ENCODE data around the gene FAM131B.
A peak's percentile ranks its signal among the peaks of the same experiment; 100 is the strongest.

The FAM131B gene

GRCh38 chr7:143387156-143387975 lies 24.9 kb upstream of the FAM131B start:
- H3K36me3 ChIP-seq (ENCODE audit: insufficient read depth, low read length): no peaks in the 10 kb centered on the region
- no peaks in the 10 kb centered on the region for H4K20me1 ChIP-seq (ENCODE audit: insufficient read depth, low read length)
- no peaks in the 10 kb centered on the region for H3K79me2 ChIP-seq (ENCODE audit: insufficient read depth, low read length)

GRCh38 chr7:143385891-143386781 lies 23.6 kb upstream of the FAM131B start:
- no peaks in the 10 kb centered on the region for H4K20me1 ChIP-seq (ENCODE audit: insufficient read depth, low read length)
- no peaks in the 10 kb centered on the region for H3K9me2 ChIP-seq (ENCODE audit: low read depth, low read length)
- no peaks in the 10 kb centered on the region for H3F3A ChIP-seq (ENCODE audit: insufficient read depth, low read length)
- no peaks in the 10 kb centered on the region for H3K4me1 ChIP-seq (ENCODE audit: insufficient read depth, low read length, severe bottlenecking)
- no peak for TF ChIP-seq EZH2 (IDR thresholded peaks at IDR 0.05; ENCODE audit: borderline replicate concordance, low read length)
- TF ChIP-seq CTCF (IDR thresholded peaks at IDR 0.05; ENCODE audit: low read length): no peak
- no peaks in the 10 kb centered on the region for H3K79me2 ChIP-seq (ENCODE audit: insufficient read depth, low read length)
- H3K27ac ChIP-seq (ENCODE audit: low read depth, low read length, poor library complexity, severe bottlenecking): no peak overlapping the region
- no peaks in the 10 kb centered on the region for H3K9me3 ChIP-seq (ENCODE audit: low read length)
- H3K36me3 ChIP-seq (ENCODE audit: insufficient read depth, low read length): no peaks in the 10 kb centered on the region
- H2AFZ ChIP-seq (ENCODE audit: low read length): no peak overlapping the region
- 0 out of 2 replicates have a peak, but pooled peaks cover 4% of the 10 kb centered on the region for H3K27me3 ChIP-seq (ENCODE audit: insufficient read depth, low read length)
- no peak overlapping the region for H3K9ac ChIP-seq (ENCODE audit: low read length)
- H3K4me2 ChIP-seq (ENCODE audit: low read length): no peak overlapping the region
- H3K4me3 ChIP-seq (ENCODE audit: low read depth, low read length, poor library complexity, severe bottlenecking): no peak overlapping the region

More at GRCh38 chr7:143387156-143387975, 24.9 kb upstream of the FAM131B start:
- Histone ChIP-seq H3K4me2 (ENCODE audit: low read length) (no peak overlapping the region), H2AFZ (ENCODE audit: low read length) (no peak overlapping the region), H3K4me3 (ENCODE audit: low read depth, low read length, poor library complexity, severe bottlenecking) (no peak overlapping the region), H3K9me2 (ENCODE audit: low read depth, low read length) (no peaks in the 10 kb centered on the region), H3K27ac (ENCODE audit: low read depth, low read length, poor library complexity, severe bottlenecking) (no peak overlapping the region), H3F3A (ENCODE audit: insufficient read depth, low read length) (no peaks in the 10 kb centered on the region), H3K9me3 (ENCODE audit: low read length) (no peaks in the 10 kb centered on the region), H3K27me3 (ENCODE audit: insufficient read depth, low read length) (0 out of 2 replicates have a peak, but pooled peaks cover 2% of the 10 kb centered on the region), H3K4me1 (ENCODE audit: insufficient read depth, low read length, severe bottlenecking) (no peaks in the 10 kb centered on the region), H3K9ac (ENCODE audit: low read length) (no peak overlapping the region)
- TF ChIP-seq CTCF (IDR thresholded peaks at IDR 0.05; ENCODE audit: low read length) (peak; percentile 25; the same call in 1 of the 2 replicates), EZH2 (IDR thresholded peaks at IDR 0.05; ENCODE audit: borderline replicate concordance, low read length) (no peak)

GRCh38 chr7:143384661-143385631 lies 22.4 kb upstream of the FAM131B start:
- Histone ChIP-seq H3K27ac (ENCODE audit: low read depth, low read length, poor library complexity, severe bottlenecking) (no peak overlapping the region), H4K20me1 (ENCODE audit: insufficient read depth, low read length) (no peaks in the 10 kb centered on the region), H3K4me1 (ENCODE audit: insufficient read depth, low read length, severe bottlenecking) (peaks cover 1% of the 10 kb centered on the region), H3K9ac (ENCODE audit: low read length) (no peak overlapping the region), H3K4me3 (ENCODE audit: low read depth, low read length, poor library complexity, severe bottlenecking) (no peak overlapping the region), H3K9me2 (ENCODE audit: low read depth, low read length) (no peaks in the 10 kb centered on the region), H3F3A (ENCODE audit: insufficient read depth, low read length) (no peaks in the 10 kb centered on the region), H3K9me3 (ENCODE audit: low read length) (no peaks in the 10 kb centered on the region), H3K27me3 (ENCODE audit: insufficient read depth, low read length) (0 out of 2 replicates have a peak, but pooled peaks cover 4% of the 10 kb centered on the region), H3K79me2 (ENCODE audit: insufficient read depth, low read length) (no peaks in the 10 kb centered on the region), H2AFZ (ENCODE audit: low read length) (no peak overlapping the region), H3K36me3 (ENCODE audit: insufficient read depth, low read length) (no peaks in the 10 kb centered on the region), H3K4me2 (ENCODE audit: low read length) (no peak overlapping the region)
- no peak for TF ChIP-seq EZH2 (IDR thresholded peaks at IDR 0.05; ENCODE audit: borderline replicate concordance, low read length)

Measured in OCI-LY1 (cell line).